Occipital lobe (tissue), 2 donors: ENCODE results near the gene FEN1. TPM values are rescaled to one million over a fixed set of nuclear protein-coding genes. Genes with fewer than 3 reads are reported as not detected.

Experiments used
- DNase-seq: peaks from one replicate; lab custom pipeline; 2025; lab: John Stamatoyannopoulos, UW
- total RNA-seq: library from RNA; depleted of rRNA; stranded (reverse); fragments of >200 nt; gene quantifications from one replicate; pipeline ENCODE4 v1.2.3, GENCODE V29; 2014

Gene FEN1
- total RNA-seq, 1 donor from 2014 or later, result 13.3 TPM

DNA sequence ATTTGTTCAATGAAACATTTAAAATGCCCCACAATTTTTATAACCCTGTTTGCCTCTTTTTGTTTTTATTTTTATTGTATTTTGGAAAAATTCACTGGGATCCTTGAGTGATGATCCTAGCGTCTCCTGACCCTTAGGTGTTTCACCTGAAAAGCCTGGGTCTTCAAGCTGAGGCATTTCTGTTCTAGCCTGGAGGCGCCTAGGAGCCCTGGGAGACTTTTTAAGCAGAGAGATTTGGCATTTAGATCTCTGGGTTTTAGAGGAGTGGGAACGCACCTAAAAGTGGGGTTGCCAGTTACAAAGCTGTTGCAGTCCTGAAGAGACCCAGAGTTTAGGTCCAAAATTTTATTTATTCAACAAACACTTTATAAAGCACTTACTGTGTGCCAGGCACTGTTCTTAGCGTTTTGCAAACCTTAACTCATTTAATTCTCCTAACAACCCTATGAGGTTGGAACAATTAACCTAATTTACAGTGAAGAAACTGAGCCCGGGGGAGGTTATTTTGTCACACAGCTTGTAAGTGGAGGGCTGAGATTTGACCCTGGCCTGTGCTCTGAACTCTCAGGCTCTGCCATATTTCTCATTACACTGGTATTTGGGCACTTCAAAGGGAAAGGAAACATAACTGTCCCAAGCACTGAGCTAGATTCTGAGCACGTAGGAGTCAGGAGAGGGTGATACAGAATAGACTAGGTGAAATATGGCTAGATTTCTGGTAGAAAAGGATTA is 24.9 kb downstream of the FEN1 start:
- no peak for DNase-seq

DNA sequence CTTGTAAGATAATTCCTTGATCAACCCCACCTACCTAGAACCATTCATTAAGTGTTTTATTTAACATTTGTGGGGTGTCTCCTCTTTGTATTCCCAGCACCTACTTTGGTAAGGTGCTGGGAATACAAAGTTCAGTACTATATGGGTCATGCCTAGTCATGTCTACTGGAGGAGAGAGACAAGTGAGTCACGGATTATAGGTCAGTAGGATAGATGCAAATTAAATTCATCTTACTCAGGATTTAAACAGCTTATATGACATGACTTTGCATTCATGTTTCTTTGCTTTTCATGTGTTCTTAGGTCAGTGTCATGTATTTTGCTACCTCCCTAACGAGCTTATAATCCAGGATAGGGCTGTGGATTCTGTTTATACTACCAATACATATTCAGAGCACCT is 27.5 kb downstream of the FEN1 start:
- DNase-seq, result no peak

DNA sequence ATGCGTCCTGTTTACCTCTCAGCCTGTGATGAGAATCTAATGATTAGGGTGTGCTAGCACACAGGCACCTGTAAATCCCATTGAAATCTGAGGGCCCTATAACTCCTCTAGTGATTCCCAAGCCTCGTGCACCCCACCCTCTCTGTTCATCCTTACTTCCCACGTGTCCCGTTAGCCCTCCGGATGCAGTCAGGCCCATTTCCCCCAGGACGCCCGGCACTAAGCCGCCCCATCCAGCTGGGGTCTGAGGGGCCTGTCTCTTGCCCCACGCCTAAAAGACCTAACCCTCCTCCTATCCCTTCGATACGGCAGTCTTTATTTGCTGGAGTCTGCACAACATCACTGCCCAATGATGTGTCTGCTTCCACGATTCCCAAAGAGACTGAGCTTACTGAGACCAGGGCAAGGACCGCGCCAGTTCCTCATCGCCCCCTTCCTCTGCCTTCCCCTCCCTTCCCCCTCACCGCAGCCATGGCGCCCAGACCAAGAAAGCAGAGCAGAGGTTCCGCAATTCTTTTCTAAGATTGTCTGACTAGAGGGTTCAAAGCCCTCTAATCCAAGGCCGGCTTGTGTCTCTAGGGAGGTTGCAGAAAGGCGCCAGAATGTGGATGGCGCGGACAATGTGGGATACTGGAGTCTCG is 34.3 kb downstream of the FEN1 start:
- no peak for DNase-seq

DNA sequence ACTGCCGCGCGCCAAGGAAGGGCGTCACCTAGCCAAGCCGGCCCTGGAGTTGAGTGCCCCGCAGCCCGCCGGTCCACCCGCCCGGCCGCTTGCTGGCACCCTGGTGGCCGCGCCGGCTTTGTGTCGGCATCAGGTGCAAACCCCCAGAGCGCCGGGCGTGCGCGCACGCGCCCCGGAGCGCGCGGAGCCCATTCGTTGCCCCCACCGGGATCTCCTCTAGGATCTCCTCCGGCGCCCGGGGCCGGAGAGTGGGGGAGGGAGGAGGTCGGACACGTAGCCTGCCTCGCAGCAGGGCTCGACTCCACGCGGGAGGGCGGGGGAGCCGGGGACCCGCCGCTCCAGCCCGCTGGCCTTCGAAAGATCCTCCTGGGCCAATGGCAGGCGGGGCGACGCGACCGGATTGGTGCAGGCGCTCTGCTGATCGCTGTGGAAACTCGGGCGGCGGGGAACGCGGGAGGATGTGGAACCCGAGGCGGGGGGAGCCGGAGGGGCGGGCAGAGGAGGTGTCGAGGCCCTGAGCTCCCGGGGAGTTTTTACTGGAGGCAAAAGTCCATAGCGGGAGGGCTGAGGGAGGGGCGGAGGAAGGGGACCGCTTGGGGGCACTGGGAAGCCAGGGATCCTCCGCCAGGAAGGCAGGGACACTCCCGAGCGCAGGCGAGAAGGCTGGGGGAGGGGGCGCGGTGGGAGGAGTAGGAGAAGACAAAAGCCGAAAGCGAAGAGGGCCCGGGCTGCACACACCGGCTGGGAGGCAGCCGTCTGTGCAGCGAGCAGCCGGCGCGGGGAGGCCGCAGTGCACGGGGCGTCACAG is 35.1 kb downstream of the FEN1 start, which contains the start of gene FADS2:
Gene FADS2 (plus strand): TSS at position 730 of the 808 bp plus-strand sequence. CDS start 91 bp downstream, outside the sequence.
- peak; percentile 91 for DNase-seq

DNA sequence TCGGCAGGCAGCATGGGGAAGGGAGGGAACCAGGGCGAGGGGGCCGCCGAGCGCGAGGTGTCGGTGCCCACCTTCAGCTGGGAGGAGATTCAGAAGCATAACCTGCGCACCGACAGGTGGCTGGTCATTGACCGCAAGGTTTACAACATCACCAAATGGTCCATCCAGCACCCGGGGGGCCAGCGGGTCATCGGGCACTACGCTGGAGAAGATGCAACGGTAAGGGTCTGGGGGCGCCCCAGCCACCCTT is 35.6 kb downstream of the FEN1 start:
- no peak for DNase-seq

DNA sequence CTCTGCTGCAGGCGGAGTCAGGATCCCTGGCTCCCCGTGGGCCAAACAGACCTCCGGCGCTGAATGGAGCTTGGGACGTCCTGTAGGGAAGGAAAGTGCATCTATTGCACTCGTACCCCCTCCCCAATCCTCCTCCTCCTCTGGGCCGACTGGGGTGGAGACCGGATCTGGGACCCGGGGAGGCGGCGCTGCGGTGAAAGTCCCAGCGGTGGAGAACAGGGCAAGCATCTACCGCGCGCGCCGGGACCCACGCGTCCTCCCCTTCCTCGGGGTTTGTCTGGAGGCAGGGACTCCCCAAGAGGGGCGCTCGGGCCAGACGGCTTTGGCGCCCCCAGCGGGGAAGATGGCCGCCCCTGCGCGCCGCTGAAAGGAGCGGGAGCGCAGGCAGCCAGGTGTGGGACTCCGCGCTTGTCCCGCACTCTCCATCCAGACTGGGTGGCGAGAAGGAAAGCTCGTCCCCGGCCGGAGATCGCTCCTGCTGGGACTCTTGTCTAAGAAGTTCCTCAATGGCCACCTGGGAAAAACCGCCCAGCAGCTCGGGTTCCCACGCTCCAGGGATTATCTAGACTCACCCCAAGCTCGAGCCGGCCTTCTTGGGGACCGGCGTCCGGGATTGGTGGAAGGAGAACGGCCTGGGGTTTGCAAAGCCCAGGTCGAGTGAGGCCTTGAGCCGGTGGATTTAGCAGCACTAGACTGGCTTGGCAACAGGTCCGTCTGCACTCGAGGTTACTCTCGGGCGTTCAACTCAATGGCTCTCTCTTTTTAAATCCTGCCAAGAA is 36.1 kb downstream of the FEN1 start:
- DNase-seq, result no peak

DNA sequence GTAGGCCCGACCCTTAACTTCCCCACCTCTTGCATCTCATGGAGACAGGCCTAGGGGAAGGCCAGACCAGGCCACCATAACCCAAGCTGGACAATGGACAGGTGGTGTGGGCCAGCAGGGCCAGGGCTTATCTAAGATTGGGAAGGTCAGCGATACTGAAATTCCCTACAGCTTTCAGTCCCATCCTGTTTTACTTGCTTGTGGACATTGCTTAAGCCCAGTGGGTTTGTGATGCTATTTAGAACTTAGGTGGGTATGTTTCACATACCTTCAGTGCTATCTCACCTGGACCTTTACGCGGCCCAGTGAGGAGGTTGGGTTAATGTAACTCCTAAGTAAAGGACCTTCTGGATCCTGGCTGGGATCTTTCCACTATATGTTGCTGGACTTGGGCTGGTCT is 37.1 kb downstream of the FEN1 start:
- DNase-seq, result no peak

DNA sequence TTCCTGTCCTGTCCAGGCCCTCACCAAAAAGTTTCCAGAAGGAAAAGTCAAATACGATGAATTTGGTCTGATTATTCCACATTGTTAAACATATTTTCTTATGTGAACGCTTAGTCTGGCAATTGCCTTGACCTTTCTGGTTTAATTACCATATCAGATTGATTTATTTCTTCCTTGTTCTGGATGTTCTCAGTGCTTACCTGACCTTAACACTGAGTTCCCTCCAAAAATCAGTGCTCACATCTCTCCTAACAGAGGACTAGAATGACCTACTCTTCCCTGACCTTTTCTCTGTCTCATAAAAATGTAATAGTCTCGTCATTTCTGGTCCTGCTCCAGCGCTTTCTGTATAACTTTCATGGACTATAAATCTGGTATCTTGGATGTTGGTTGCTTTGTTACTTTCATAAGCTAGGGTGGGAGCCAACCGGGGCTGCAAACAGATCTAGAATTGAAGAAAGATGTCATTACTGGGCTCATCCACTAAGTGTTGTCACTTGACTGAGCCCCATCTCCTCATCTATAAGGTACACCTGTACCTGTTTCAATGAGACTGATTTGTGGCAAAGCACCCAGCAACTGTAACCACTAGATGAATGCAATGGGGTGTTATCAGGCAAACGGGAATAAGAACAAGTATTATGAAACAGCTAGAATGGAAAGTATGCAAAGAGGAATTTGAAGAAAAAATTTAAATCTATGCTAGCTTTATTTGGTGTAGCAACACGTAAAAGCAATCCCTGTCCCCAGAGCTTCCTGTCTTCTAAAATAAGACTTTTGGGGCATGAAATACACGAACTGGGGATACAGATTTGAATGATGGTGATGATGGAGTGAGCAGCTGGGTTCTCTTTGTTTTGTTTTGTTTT is 37.8 kb downstream of the FEN1 start:
- DNase-seq, result no peak

DNA sequence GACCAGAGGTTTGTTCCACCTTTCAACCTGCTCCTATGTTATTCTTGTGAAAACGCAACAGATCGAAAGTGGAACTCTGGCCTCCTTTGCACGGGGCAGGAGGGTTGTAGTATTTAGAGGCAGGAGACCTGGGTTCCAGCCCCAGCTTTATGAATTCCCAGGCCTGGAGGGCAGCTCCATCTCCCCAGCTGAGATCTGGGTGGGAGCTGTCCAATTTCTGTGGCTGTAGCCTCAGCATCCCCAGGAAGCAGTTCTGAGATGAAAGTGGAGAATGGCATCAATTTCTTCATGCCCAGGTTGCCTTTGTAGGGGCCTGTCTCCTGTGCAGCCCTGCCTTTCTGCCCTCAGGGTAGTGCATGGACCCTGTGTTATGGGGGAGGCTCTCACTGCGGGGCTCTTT is 39.5 kb downstream of the FEN1 start:
- no peak for DNase-seq

DNA sequence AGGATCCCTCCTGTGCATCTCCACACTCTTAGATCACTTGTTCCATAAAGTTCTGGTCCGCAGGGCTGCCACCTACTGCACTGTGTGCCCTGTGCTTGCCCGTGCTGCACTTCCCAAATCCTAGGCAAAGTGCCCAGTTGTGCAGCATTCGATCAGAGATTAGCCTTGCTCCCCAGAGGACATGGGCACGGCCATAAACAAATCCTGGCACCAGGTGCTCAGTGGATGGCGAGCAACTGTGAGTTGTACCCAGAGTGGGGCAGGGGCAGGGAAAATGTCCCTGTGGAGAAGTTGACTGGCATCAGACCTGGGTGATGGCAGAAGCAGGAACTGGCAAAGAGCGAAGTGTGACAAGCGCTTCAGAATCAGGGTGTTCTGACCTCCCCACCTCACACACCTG is 40.0 kb downstream of the FEN1 start:
- DNase-seq, result no peak

DNA sequence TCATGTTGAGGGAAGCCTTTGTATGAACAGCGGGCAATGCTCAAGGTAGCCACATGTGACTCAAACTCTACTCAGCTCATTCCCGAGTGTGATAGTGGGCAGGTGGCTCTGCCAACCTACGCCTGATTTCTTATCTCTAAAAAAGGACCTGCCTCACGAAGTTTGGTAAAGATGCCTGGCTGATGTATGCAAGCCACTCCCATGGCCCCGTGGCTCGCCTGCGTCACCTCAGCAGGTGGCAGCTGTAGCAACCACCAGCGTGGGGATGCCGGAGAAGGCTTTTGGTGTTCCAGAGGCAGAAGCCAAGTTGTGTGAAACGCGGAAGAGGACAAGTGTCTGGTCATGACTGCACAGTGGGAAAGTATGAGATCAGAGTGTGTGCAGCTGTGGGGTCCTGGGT is 40.8 kb downstream of the FEN1 start:
- no peak for DNase-seq

DNA sequence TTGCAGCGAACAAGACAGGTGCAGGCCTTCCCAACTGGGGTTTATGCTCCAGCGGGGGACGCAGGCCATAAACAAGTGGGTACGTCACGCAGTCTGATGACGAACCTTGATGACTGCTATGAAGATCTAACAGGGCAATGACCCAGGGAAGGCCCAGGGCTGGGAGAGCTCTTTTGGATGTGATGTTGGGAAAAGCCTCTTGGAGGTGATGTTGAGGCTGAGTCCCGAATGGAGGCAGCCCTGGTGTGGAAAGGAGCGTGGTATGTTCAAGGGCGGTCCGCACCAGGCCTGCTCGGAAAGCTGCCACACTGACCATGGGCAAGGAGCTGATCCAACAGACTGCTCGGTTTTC is 41.2 kb downstream of the FEN1 start:
- no peak for DNase-seq

DNA sequence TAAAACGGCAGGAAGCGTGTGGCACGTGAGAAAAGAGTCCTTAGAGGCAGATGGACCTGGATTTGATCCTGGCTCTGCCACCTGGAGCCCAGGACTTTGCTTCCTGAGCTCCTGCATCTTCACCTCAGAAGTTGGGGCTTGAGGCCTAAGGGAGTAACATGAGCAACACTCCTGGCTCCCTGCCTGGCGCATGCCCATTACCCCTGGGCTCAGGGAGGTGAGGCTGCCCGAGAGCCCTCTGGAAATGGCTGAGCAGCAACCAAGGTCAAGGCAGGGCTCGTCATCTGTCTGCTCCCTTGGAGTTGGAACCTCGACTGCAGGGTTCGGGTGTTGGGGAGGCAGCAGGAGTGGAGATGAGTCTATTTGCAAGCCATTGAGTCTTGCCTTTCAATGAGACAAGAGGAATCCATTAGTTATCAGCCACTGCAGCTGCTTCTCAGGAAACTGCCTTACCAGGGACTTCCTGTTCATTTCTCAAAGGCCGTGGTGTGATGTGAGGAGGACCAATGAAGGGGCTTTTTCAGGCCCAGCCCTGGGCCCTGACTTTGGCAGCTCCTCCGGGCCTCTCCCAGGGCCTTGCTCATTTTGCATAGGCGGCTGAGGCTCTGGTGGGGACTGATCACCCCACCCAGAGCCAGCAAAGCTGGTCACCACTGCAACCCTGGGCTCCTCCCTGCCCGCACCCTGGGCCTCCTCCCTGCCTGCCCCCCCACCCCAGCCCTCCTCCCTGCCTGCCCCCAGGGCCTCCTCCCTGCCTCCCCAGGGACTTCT is 41.8 kb downstream of the FEN1 start:
- no peak for DNase-seq

DNA sequence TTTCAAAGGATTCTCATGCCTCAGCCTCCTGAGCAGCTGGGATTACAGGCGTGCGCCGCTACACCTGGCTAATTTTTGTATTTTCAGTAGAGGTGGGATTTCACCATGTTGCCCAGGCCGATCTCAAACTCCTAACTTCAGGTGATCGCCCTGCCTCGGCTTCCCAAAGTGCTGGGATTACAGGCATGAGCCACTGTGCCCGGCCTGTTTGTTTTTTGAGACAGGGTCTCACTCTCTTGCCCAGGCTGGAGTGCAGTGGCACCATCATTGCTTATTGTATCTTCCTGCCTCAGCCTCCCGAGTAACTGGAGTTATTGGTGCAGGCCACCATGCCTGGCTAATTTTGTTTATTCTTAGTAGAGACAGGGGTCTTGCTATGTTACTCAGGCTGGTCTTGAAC is 43.5 kb downstream of the FEN1 start:
- DNase-seq, result no peak

DNA sequence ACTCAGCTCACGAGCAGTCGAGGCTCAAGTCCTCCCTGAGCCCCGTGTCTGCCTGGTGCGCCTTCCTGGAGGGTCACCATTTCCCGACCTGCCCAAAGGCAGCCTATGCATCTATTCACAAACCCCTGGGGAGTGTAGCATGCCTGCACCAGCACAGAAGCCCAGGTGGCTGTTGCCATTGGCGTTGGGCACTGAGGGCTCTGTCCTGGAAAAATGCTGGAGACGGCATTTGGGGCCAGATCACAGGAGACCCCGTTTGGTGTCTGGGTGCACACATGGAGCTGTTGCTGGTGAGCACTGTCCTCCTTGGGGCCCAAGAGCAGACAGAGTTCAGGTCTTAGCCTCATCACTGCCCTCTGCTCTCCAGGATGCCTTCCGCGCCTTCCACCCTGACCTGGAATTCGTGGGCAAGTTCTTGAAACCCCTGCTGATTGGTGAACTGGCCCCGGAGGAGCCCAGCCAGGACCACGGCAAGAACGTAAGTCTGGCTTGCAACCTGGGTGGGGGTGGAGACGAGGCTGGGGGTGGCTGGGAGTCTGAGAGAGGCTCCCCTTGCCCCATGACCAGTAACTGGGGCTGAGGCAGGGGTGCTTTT is 44.8 kb downstream of the FEN1 start:
- no peak for DNase-seq

DNA sequence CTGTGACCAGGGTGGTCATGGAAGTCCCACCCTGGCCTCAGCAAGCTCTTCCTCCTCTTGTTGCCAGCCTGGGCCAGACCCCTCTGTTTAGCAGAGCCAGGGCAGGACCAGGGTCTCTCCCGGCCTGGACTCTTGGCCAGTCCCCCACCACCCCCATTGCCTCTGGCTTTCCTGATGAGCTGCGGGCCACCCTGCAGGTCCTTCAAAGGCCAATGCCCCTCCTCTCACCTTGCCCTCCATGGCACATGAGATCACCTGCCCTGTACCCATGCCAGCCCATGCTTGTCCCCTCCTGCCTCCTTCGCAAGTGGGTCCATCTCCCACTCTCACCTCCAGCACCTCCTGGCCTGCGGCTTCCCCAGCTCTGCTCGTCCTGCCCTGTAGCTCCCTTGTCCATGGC is 45.8 kb downstream of the FEN1 start:
- DNase-seq, result no peak

DNA sequence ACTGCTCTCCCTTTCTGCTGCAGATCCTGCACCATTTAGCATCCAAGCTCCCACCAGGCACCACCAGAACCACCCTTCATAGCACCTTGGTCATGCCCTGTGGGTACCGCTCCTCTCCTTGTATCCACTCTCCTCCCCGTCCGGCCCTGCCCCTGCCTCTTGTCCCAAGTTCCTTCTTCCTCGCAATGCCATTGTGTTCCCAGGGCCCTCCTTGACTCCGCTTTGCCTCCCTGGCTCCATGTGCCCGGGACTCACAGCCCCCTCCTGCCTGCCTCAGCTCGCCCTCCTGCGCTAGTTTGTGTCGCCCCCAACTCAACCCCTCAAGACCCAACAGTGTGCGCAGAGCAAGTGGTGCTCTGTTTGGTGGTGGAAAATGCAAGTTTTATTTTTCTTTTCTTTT is 46.2 kb downstream of the FEN1 start:
- DNase-seq, result no peak

DNA sequence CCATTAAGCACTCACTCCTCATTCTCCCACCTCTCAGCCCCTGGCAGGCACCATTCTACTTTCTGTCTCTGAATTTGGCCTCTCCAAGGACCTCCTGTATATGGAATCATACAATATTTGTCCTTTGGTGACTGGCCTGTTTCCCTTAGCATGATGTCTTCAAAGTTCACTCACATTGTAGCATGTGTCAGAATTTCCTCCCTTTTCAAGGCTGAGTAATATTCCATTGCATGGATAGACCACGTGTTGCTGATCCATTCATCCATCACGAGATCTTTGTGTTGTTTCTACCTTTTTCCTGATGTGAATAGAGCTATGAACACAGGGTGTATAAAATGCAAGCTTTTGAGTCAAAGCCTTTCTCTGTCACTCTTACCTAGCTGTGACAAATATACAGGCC is 47.0 kb downstream of the FEN1 start:
- no peak for DNase-seq

DNA sequence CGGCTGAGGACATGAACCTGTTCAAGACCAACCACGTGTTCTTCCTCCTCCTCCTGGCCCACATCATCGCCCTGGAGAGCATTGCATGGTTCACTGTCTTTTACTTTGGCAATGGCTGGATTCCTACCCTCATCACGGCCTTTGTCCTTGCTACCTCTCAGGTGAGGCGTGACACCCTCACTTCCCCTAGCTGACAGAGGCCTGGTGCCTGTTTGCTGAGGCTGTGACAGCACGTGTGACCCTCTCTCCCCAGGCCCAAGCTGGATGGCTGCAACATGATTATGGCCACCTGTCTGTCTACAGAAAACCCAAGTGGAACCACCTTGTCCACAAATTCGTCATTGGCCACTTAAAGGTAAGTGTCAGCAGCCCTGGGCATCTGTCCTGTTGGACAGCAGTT is 47.7 kb downstream of the FEN1 start:
- DNase-seq, result no peak
